ENCODE measurements around the gene MANBA. TPM values are rescaled to one million over a fixed set of nuclear protein-coding genes. Genes with fewer than 3 reads are reported as not detected.
"Not testable (repeated sequence)": the region's sequence is repeated elsewhere in the genome, so short reads cannot be mapped to it uniquely, and the experiment has no call there.

MANBA gene
- total and polyA plus RNA-seq, 4 donors, result 14.2 to 36.6 (median 24.5) TPM

GRCh38 chr4:102730968-102731533, 29.7 kb downstream of the MANBA start:
- no peak overlapping the region for H3K4me3 ChIP-seq (ENCODE audit: low read depth, low read length)
- H3K27me3 ChIP-seq (ENCODE audit: control insufficient read depth, insufficient read depth, low read length), result no peaks in the 10 kb centered on the region
- WGBS (ENCODE audit: insufficient coverage), result 86% methylated on average over 1 of the region's 5 CpGs
- no peaks in the 10 kb centered on the region for H3K9me3 ChIP-seq (ENCODE audit: control insufficient read depth, insufficient read depth, low read length)
- no peak for DNase-seq (ENCODE audit: low read depth in 4 of 6, low spot score in 6 of 6)
- H3K36me3 ChIP-seq (ENCODE audit: control insufficient read depth, insufficient read depth, low read length), result no peaks in the 10 kb centered on the region
- no peaks in the 10 kb centered on the region for H3K4me1 ChIP-seq (ENCODE audit: control insufficient read depth, insufficient read depth, low read length)
- no peak overlapping the region for H3K27ac ChIP-seq (ENCODE audit: low read depth, low read length)

GRCh38 chr4:102729486-102729885, 31.3 kb downstream of the MANBA start:
- WGBS (ENCODE audit: insufficient coverage), result 97% methylated on average over 2 of the region's 3 CpGs

GRCh38 chr4:102726919-102727318, 33.8 kb downstream of the MANBA start:
- H3K27ac ChIP-seq (ENCODE audit: low read depth, low read length); H3K4me1 ChIP-seq (ENCODE audit: control insufficient read depth, insufficient read depth, low read length); H3K36me3 ChIP-seq (ENCODE audit: control insufficient read depth, insufficient read depth, low read length); H3K27me3 ChIP-seq (ENCODE audit: control insufficient read depth, insufficient read depth, low read length); DNase-seq (ENCODE audit: low read depth in 4 of 6, low spot score in 6 of 6); H3K9me3 ChIP-seq (ENCODE audit: control insufficient read depth, insufficient read depth, low read length); H3K4me3 ChIP-seq (ENCODE audit: low read depth, low read length): not testable (repeated sequence)
- 100% methylated on average over 2 of the region's 3 CpGs for WGBS (ENCODE audit: insufficient coverage)

More at GRCh38 chr4:102729486-102729885, 31.3 kb downstream of the MANBA start:
- H3K4me3 ChIP-seq (ENCODE audit: low read depth, low read length); H3K27ac ChIP-seq (ENCODE audit: low read depth, low read length); H3K27me3 ChIP-seq (ENCODE audit: control insufficient read depth, insufficient read depth, low read length); DNase-seq (ENCODE audit: low read depth in 4 of 6, low spot score in 6 of 6); H3K9me3 ChIP-seq (ENCODE audit: control insufficient read depth, insufficient read depth, low read length); H3K4me1 ChIP-seq (ENCODE audit: control insufficient read depth, insufficient read depth, low read length); H3K36me3 ChIP-seq (ENCODE audit: control insufficient read depth, insufficient read depth, low read length): not testable (repeated sequence)

GRCh38 chr4:102726068-102726467, 34.7 kb downstream of the MANBA start:
- H3K4me3 ChIP-seq (ENCODE audit: low read depth, low read length), result no peak overlapping the region
- no peaks in the 10 kb centered on the region for H3K36me3 ChIP-seq (ENCODE audit: control insufficient read depth, insufficient read depth, low read length)
- H3K9me3 ChIP-seq (ENCODE audit: control insufficient read depth, insufficient read depth, low read length), result no peaks in the 10 kb centered on the region
- no peak for DNase-seq (ENCODE audit: low read depth in 4 of 6, low spot score in 6 of 6)
- no peaks in the 10 kb centered on the region for H3K4me1 ChIP-seq (ENCODE audit: control insufficient read depth, insufficient read depth, low read length)
- H3K27me3 ChIP-seq (ENCODE audit: control insufficient read depth, insufficient read depth, low read length), result no peaks in the 10 kb centered on the region
- H3K27ac ChIP-seq (ENCODE audit: low read depth, low read length), result no peak overlapping the region

- Histone ChIP-seq H3K4me3 (ENCODE audit: low read depth, low read length) (no peak overlapping the region), H3K9me3 (ENCODE audit: control insufficient read depth, insufficient read depth, low read length) (no peaks in the 10 kb centered on the region), H3K27ac (ENCODE audit: low read depth, low read length) (no peak overlapping the region), H3K36me3 (ENCODE audit: control insufficient read depth, insufficient read depth, low read length) (no peaks in the 10 kb centered on the region), H3K4me1 (ENCODE audit: control insufficient read depth, insufficient read depth, low read length) (no peaks in the 10 kb centered on the region), H3K27me3 (ENCODE audit: control insufficient read depth, insufficient read depth, low read length) (no peaks in the 10 kb centered on the region)
- WGBS (ENCODE audit: insufficient coverage), result 64% methylated on average over 2 of the region's 3 CpGs
- no peak for DNase-seq (ENCODE audit: low read depth in 4 of 6, low spot score in 6 of 6)
These were observed 35.5 kb downstream of the MANBA start for GRCh38 chr4:102725229-102725628.

GRCh38 chr4:102723511-102723910, 37.3 kb downstream of the MANBA start:
- H3K4me1 ChIP-seq (ENCODE audit: control insufficient read depth, insufficient read depth, low read length), result no peaks in the 10 kb centered on the region
- no peaks in the 10 kb centered on the region for H3K9me3 ChIP-seq (ENCODE audit: control insufficient read depth, insufficient read depth, low read length)
- H3K27ac ChIP-seq (ENCODE audit: low read depth, low read length), result no peak overlapping the region
- H3K4me3 ChIP-seq (ENCODE audit: low read depth, low read length), result no peak overlapping the region
- H3K36me3 ChIP-seq (ENCODE audit: control insufficient read depth, insufficient read depth, low read length), result no peaks in the 10 kb centered on the region
- no peaks in the 10 kb centered on the region for H3K27me3 ChIP-seq (ENCODE audit: control insufficient read depth, insufficient read depth, low read length)
- peak in 2 of 6 donors; percentile 2 to 43 for DNase-seq (ENCODE audit: low read depth in 4 of 6, low spot score in 6 of 6)

GRCh38 chr4:102722740-102723139, 38.0 kb downstream of the MANBA start:
- 97% methylated on average over 8 of the region's 8 CpGs for WGBS (ENCODE audit: insufficient coverage)
- no peaks in the 10 kb centered on the region for H3K27me3 ChIP-seq (ENCODE audit: control insufficient read depth, insufficient read depth, low read length)
- H3K4me3 ChIP-seq (ENCODE audit: low read depth, low read length), result no peak overlapping the region
- no peak for DNase-seq (ENCODE audit: low read depth in 4 of 6, low spot score in 6 of 6)
- H3K36me3 ChIP-seq (ENCODE audit: control insufficient read depth, insufficient read depth, low read length), result no peaks in the 10 kb centered on the region
- H3K27ac ChIP-seq (ENCODE audit: low read depth, low read length), result no peak overlapping the region
- no peaks in the 10 kb centered on the region for H3K9me3 ChIP-seq (ENCODE audit: control insufficient read depth, insufficient read depth, low read length)
- H3K4me1 ChIP-seq (ENCODE audit: control insufficient read depth, insufficient read depth, low read length), result no peaks in the 10 kb centered on the region

GRCh38 chr4:102718833-102719575, 41.8 kb downstream of the MANBA start:
- H3K36me3 ChIP-seq (ENCODE audit: control insufficient read depth, insufficient read depth, low read length); H3K27ac ChIP-seq (ENCODE audit: low read depth, low read length); DNase-seq (ENCODE audit: low read depth in 4 of 6, low spot score in 6 of 6); H3K9me3 ChIP-seq (ENCODE audit: control insufficient read depth, insufficient read depth, low read length); H3K4me3 ChIP-seq (ENCODE audit: low read depth, low read length); H3K4me1 ChIP-seq (ENCODE audit: control insufficient read depth, insufficient read depth, low read length); H3K27me3 ChIP-seq (ENCODE audit: control insufficient read depth, insufficient read depth, low read length): not testable (repeated sequence)
- 100% methylated on average over 4 of the region's 9 CpGs for WGBS (ENCODE audit: insufficient coverage)

- DNase-seq (ENCODE audit: low read depth in 4 of 6, low spot score in 6 of 6), result no peak
These were observed 43.2 kb downstream of the MANBA start for GRCh38 chr4:102717448-102718092.

GRCh38 chr4:102715057-102715456, 45.7 kb downstream of the MANBA start:
- no peaks in the 10 kb centered on the region for H3K27me3 ChIP-seq (ENCODE audit: control insufficient read depth, insufficient read depth, low read length)
- H3K4me3 ChIP-seq (ENCODE audit: low read depth, low read length), result no peak overlapping the region
- no peaks in the 10 kb centered on the region for H3K4me1 ChIP-seq (ENCODE audit: control insufficient read depth, insufficient read depth, low read length)
- H3K9me3 ChIP-seq (ENCODE audit: control insufficient read depth, insufficient read depth, low read length), result no peaks in the 10 kb centered on the region
- 90% methylated on average over 1 of the region's 1 CpG for WGBS (ENCODE audit: insufficient coverage)
- DNase-seq (ENCODE audit: low read depth in 4 of 6, low spot score in 6 of 6), result no peak
- H3K36me3 ChIP-seq (ENCODE audit: control insufficient read depth, insufficient read depth, low read length), result no peaks in the 10 kb centered on the region
- no peak overlapping the region for H3K27ac ChIP-seq (ENCODE audit: low read depth, low read length)

More at GRCh38 chr4:102717448-102718092, 43.2 kb downstream of the MANBA start:
- H3K27me3 ChIP-seq (ENCODE audit: control insufficient read depth, insufficient read depth, low read length), result no peaks in the 10 kb centered on the region
- 95% methylated on average over 1 of the region's 1 CpG for WGBS (ENCODE audit: insufficient coverage)
- H3K4me3 ChIP-seq (ENCODE audit: low read depth, low read length), result no peak overlapping the region
- H3K36me3 ChIP-seq (ENCODE audit: control insufficient read depth, insufficient read depth, low read length), result no peaks in the 10 kb centered on the region
- no peak overlapping the region for H3K27ac ChIP-seq (ENCODE audit: low read depth, low read length)
- no peaks in the 10 kb centered on the region for H3K9me3 ChIP-seq (ENCODE audit: control insufficient read depth, insufficient read depth, low read length)
- no peaks in the 10 kb centered on the region for H3K4me1 ChIP-seq (ENCODE audit: control insufficient read depth, insufficient read depth, low read length)

Measured in spinal cord (tissue), 10 donors.